Activated CD4-positive, alpha-beta T cell treated with anti-CD3 and anti-CD28 coated beads, Interleukin-2, amount 50 U/mL, for 1 hour (primary cell): ENCODE data around the gene CENPP.

Experiments
- DNase-seq: peaks from one replicate; pipeline ENCODE4 v3.0.0-alpha.2; 2020

Gene CENPP

DNA sequence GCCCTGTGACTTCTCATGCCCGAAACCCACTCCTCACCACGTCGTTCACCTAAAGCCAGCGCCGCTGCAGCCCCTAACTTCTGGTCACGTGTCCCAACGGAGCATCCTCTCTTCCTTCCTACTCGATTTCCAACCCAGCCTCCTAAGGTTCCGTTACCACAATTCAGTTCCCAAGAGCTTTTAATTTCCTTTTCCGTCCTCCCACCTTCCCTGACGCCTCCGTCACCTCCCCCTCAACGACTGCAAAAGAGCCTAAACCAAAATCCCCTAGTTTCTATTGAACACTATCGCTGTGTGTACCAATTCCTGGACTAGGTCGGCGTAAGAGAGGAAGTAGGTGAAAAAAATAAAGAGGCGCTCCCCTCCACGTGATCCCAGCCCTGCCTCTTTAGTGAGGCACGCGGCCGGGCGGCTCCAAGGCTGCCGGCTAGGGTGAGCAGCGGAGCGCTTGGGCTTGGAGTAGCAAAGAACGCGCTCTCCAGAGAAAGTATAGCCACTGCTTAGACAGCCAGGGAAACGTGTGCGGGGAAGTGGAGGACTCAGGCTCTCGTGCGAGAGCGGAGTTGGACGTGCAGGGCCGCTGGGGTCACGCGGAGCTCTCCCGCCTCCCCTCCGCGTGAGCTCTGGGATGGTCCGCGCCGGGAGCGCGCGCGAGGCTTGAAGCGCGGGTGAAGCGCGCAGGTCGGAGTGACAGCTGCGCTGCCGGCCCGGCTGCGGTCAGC, at the start of gene CENPP, which contains the start of gene NOL8:
Gene CENPP, plus strand, starts transcription at position 685 of the 722 bp plus-strand sequence.
Gene NOL8, minus strand, starts transcription at position 82 of the 722 bp plus-strand sequence. CDS start 1,189 bp downstream, outside the sequence.
- peak; percentile 74 for DNase-seq

DNA sequence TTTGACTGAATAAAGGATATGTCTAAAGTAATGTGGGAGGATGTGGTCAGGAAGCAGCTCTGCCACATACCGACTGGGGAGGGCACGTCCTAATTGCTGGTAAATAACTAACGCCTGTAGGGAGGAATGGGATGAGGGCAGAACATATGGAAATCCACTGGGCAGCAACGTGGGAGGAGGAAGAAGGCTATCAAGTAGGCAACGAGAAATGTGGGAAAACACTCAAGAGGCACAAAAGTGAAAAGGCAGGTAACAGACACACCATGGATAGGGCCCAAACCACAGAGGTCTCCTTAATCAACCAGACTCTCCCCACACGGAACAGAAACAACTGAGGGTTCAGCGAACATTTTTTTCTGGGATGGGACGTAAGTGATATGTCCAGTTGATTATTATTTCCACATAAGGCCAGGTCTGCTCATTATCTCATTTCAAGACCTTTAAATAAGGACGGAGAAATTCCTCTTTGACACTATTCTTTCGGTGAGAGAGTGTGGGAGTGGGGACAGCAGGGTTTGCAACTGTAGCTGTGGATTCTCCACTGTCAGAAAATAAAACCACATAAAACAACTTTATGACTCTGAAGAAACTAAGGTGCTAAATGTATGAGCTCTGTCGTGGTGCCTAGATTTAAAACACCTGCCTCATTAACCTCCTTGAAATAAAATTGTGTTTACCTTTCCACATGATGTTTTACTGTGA, 49.3 kb upstream of the CENPP start:
- DNase-seq = no peak

DNA sequence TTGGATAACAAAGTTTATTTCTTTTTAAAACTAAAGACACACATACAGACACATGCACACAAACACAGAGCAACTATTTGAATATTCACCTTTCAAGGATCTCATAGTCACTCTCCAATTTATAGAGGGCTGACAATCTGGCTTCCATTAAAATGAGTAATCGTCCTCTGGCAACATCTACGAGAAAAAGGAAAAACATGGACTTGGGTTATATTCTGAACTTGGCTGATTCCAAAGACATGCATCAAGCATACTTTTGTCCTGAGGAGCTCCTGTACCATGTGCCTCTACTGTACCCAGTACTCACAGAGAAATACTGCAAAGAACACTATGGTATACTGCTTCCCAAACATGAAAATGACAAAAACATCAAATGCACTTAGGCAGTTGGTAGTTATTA, 47.6 kb upstream of the CENPP start:
- no peak for DNase-seq

- DNase-seq = no peak
Observed at GRCh38 chr9:92279302-92279701, 46.5 kb upstream of the CENPP start.

DNA sequence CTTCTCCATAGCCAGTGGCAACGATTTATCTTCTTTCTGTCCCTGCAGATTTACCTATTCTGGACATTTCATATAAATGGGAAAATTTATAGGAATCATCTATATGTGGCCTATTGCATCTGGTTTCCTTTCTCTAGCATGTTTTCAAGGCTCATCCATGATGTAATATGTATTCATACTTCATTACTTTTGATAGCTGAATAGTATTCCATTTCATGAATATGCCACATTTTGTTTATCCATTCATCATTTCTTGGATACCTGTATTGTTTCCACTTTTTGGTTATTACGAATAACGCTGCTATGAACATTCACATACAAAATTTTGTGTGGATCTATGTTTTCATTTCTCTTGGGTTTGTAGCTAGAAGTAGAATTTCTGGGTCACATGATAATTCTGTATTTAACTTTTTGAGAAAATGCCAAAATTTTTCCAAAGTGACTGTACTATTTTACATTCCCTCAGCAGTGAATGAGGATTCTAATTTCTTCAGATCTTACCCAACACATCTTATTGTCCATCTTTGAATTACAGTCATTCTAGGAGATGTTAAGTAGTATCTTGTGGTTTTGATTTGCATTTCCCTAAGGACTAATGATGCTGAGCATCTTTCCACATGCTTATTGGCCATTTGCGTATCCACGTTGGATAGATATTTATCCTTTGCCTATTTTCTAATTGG, 35.9 kb upstream of the CENPP start:
- no peak for DNase-seq

DNA sequence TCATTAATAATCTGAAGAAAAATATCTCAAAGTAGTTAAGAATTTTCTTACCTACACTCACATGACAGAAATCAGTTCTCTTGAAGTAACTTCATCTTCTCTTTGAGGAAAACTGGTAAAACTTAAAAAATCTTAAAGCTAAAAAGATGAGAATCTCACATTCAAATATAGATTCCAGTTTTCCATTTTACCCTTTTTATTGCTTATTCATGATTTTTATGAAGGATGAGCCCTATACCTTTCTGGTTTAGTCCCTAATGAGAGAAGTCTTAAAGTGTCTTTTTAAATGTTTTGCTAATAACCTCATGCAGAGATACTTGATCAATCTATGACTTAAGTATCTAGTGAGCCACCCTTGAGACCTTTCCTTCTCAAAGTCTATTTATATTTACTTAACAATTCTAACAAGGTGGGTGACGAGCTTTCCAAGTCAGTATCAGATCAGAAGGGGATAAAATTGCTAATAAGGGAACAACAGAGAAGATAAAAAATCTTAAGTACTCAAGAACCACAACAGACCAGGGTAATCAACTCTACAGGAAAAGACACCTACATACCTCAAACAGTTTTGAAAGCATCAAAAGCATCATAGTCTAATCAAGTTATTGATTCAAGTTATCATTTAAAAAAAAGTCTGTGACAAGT, 34.8 kb upstream of the CENPP start:
- no peak for DNase-seq

GRCh38 chr9:92291577-92291976, 34.2 kb upstream of the CENPP start:
- no peak for DNase-seq

DNA sequence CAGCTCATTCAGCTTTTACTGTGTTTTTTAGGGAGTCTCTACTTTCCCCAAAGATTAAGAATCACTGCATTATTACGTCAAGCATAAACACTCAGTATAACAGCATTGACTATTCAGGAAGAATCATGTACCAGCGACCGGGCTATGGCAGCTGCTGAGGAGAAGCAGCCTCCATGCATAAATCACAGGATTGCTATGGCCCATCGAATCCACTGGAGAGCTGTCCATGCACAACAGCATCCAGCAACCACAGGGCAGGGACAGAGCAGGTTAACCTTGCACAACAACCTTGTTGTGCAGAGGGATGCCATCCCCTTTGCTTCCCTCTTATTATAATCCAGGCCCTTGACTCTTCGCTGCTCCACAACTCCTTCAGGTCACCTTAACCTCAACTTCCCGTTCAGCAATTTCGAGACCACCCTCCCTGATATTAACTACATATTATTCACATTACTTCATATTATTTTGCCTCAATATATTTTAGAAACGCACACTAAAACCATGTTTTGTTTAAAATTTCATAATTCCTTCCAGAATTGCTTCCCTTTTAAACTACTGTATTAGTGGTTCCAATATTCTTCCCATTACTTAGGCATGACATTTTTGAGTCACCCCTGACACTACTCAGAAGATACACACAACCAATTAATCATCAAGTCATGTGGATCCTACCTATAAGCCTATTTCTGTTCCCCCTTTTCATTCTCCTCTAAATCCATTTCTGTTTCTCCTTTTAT, 33.2 kb upstream of the CENPP start:
- no peak for DNase-seq

DNA sequence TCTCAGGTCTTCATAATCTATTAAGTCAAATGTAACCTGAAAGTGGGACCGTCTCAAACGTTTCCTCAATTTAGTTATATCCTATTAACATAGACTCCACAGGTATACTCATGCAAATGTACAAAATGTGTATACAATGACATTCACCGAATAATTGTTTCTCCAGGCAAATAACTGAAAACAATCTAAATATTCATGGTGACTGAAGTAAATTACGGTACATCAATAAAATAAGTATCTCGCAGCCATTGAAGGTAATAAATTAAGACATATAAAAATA, 32.7 kb upstream of the CENPP start:
- no peak for DNase-seq

GRCh38 chr9:92293452-92294296, 32.1 kb upstream of the CENPP start, which contains the start of gene IARS1:
TSS of gene IARS1 (minus strand) at chr9:92293697. CDS start at chr9:92289419, 4,278 bp downstream.
- DNase-seq = peak; percentile 100

- DNase-seq = no peak
Observed at GRCh38 chr9:92294297-92294676, 31.5 kb upstream of the CENPP start.

DNA sequence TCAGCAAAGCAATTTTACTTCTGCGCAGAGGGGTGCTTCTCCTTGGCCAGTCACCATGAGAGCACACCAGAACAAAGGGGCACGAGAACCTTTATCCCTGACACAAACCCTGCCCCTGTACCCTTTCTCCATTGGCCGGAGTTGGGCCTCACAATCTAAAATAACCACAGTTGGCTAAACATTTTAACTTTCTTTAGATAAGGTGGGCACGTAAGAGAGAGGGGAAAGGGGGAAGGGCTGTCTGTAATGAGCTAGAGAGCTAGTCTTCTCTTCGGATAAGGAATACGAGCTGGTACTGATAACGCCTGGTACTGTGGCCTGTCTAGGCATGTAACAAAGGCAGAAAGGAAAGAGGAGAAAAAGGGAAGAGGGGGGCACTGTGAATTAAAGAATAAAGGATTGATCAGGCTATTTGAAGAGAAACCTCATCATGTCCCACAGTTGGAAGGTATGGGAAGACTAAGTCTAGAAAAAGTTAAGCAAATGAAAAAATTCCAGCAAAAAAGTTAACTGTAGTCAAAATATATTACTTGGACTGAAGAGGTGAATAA, 30.4 kb upstream of the CENPP start:
- DNase-seq = no peak

GRCh38 chr9:92295827-92296258, 29.9 kb upstream of the CENPP start:
- DNase-seq = no peak

DNA sequence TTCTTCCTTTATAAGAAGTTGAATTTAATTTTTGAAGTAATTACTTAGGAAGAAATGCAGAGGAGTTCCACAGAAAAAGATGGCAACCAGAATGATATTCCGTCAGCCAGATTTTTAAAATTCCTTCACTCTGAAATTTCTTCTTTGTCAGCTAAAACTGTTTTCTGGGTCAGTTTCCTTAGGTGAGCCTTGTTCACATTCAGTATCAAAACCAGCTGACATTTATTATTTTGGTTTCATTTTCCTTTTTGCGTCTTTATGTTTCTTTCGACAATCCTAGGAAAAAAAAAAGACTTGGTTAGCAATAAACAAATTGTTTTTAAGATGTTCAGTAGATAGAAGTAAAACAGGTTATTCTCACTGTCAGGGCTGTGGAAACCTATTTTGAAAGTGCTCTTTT, 28.1 kb upstream of the CENPP start:
- DNase-seq = no peak

DNA sequence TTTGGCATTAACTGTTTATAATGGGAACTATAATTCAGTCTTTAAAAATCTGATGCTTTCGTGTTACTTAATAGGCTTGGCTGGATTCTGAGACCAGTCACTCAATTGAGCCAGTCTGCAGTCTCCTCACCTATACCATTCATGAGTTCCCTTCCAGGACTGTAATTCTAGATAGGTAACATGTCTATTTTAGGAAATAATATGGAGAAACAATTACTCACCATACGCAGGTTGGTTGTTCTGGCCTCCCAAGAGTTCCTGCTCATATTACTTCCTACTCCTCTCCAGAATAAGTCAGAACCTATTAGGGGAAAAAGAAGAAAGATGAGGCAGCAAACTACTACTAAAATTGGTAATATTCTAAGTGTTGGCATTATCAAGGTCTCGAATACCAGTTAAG, 27.7 kb upstream of the CENPP start:
- no peak for DNase-seq

DNA sequence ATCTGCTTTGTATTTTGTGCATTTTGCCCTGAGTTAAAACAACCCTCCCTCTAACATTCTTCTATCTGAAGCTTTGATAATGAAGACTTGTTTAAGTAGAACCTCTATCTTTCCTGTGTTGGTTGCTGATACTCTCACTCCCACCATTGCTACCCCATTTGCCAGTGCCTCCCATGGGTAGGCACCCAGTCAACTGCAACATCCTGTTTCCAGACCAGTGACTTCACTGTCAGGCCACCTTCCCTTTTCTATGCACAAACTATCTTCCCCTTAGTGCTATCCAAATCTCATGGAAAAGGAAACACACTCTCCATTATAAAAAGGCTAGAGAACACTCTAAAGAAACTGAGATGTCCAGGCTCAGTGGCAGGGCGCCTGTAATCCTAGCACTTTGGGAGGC, 26.6 kb upstream of the CENPP start:
- no peak for DNase-seq

DNA sequence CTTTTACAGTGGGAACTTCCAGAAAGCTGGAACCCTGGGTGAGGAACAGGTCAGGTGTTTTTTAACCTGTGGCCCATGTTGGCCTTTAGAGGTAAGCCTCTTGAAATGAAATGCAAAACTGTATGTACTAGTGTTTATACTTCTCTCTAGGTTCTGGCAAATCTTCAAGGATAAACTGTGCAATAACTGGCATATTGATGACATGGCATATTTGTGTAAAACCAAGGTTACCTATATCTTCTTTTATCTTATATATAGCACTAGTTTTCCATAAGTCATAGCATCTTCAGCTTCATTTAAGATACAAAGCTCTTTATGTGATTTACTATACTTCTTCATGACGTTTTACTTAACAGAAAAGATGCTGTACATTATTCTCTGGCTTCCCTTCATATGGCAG, 24.8 kb upstream of the CENPP start:
- DNase-seq = no peak

DNA sequence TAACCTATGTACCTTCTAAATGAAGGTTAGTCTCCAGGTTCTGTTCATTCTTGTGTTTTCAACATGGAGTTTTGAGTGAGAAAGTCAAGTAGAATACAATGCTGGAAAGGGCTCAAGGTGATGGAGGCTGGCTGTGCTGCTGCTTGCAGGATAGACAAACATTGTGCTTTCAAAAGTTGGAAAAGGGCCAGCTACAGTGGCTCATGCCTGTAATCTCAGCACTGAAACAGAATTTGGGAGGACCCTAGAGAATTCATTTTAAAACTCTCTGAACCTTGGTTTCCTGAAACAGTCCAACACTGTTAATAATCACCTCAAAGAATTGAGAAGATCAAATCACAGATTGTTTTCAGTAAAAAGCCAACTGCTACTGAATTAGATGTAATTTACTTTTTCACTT, 16.9 kb upstream of the CENPP start:
- DNase-seq = no peak

- no peak for DNase-seq
Observed at GRCh38 chr9:92310562-92310961, 15.2 kb upstream of the CENPP start.

GRCh38 chr9:92312887-92313623, 12.7 kb upstream of the CENPP start:
- no peak for DNase-seq

DNA sequence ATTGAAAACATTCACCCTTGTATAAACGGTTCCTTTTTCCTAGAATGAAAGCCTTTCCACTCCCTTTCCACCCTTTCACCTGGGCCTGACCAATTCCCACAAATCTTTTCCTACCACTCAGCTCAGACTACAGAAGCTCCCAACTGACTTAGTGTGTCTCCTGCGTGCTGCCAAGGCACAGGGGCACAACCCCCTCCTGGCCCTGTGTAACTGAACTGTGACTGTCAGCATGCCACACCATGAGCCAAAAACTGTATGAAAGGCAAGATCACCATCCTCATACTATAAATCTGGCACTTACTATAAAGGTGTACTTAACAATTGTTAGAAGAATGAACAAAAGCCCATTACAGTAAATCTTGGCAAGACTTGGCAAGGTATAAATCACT, 12.1 kb upstream of the CENPP start:
- no peak for DNase-seq
